PFSK-1 (cell line): ENCODE results near the gene SLC38A3.

ENCODE experiments used
- POLR2AphosphoS5 ChIP-seq: IDR thresholded peaks from 2 replicates; pipeline ENCODE4 v1.6.1; 2012; ENCODE audit warnings: low read depth, mild to moderate bottlenecking, control low read depth, low read length, moderate library complexity
- SIN3A ChIP-seq: IDR thresholded peaks from 2 replicates; pipeline ENCODE4 v1.6.1; 2012; ENCODE audit warnings: mild to moderate bottlenecking, low read length, moderate library complexity, borderline replicate concordance; ENCODE audit not compliant: insufficient read depth
- TF ChIP-seq, protein P1 (sequence below), 2 experiments: IDR thresholded peaks; 2 replicates each; pipeline versions ENCODE4 v1.6.1 to v1.8.0; 2011 to 2012; ENCODE audit warnings: low read depth in 2 of 2, low read length in 2 of 2, control low read depth in 1 of 2, inconsistent platforms in 1 of 2, mild to moderate bottlenecking in 1 of 2, moderate library complexity in 1 of 2; ENCODE audit not compliant: insufficient read depth in 1 of 2

DNA sequence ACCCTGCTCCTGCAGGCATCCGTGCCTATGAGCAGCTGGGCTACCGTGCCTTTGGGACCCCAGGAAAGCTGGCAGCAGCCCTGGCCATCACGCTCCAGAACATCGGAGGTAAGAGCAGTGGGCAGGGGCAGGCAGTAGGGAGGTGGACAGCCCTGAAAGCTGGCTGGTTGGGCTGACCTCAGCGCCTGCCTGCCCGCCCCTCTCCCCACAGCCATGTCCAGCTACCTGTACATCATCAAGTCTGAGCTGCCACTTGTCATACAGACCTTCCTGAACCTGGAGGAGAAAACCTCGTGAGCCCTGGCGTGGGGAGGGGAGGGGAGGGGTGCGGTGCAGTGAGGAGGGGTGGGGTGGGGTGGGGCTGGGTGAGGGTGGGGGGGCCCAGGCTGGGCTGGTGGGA is 10.5 kb downstream of the SLC38A3 start:
- TF ChIP-seq, protein P1, sequence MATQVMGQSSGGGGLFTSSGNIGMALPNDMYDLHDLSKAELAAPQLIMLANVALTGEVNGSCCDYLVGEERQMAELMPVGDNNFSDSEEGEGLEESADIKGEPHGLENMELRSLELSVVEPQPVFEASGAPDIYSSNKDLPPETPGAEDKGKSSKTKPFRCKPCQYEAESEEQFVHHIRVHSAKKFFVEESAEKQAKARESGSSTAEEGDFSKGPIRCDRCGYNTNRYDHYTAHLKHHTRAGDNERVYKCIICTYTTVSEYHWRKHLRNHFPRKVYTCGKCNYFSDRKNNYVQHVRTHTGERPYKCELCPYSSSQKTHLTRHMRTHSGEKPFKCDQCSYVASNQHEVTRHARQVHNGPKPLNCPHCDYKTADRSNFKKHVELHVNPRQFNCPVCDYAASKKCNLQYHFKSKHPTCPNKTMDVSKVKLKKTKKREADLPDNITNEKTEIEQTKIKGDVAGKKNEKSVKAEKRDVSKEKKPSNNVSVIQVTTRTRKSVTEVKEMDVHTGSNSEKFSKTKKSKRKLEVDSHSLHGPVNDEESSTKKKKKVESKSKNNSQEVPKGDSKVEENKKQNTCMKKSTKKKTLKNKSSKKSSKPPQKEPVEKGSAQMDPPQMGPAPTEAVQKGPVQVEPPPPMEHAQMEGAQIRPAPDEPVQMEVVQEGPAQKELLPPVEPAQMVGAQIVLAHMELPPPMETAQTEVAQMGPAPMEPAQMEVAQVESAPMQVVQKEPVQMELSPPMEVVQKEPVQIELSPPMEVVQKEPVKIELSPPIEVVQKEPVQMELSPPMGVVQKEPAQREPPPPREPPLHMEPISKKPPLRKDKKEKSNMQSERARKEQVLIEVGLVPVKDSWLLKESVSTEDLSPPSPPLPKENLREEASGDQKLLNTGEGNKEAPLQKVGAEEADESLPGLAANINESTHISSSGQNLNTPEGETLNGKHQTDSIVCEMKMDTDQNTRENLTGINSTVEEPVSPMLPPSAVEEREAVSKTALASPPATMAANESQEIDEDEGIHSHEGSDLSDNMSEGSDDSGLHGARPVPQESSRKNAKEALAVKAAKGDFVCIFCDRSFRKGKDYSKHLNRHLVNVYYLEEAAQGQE (IDR thresholded peaks at IDR 0.05; ENCODE audit: insufficient read depth in 1 of 2, low read depth in 2 of 2, low read length in 2 of 2): no peak
- TF ChIP-seq POLR2AphosphoS5 (no peak), SIN3A (no peak)
